Amniotic stem cell (primary cell): Measurements from ENCODE around the gene GNPAT.

Source experiments
- DNase-seq: peaks from one replicate; lab custom pipeline; 2025; lab: John Stamatoyannopoulos, UW

The GNPAT gene

DNA sequence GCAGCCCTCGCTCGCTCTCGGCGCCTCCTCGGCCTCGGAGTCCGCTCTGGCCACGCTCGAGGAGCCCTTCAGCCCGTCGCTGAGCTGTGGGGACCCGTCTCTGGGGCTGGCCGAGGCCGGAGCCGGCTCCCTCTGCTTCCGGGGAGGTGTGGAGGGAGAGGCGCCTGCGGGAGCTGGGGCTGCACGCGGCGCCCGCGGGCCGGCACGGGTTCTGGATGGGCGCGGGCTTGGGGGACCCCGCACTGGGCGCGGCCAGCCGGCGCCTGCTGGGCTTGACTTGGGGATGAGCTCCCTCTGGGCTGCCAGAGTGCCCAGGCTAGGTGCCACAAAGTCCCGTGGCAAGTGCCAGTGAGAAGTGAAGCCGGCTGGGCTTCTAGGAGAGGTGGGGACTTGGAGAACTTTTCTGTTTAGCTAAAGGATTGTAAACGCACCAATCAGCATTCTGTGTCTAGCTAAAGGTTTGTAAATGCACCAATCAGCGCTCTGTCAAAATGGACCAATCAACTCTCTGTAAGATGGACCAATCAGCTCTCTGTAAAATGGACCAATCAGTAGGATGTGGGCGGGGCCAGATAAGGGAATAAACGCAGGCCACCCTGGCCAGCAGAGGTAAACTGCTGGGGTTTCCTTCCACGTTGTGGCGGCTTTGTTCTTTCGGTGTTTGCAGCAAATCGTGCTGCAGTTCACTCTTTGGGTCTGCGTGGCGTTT is 76.4 kb downstream of the GNPAT start:
- no peak for DNase-seq

DNA sequence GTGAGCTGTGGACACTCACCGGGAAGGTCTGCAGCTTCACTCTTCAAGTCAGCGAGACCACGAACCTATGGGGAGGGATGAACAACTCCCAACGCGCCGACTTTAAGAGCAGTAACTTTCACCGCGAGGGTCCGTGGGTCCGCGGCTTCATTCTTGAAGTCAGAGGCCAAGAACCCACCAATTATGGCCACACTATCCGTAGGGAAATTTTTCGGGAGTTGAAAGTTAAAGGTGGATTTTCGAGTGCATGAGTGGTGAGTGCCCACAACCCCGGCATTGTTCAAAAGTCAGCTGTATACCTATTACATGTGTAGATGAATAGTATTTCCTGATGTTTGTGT is 77.0 kb downstream of the GNPAT start:
- no peak for DNase-seq

DNA sequence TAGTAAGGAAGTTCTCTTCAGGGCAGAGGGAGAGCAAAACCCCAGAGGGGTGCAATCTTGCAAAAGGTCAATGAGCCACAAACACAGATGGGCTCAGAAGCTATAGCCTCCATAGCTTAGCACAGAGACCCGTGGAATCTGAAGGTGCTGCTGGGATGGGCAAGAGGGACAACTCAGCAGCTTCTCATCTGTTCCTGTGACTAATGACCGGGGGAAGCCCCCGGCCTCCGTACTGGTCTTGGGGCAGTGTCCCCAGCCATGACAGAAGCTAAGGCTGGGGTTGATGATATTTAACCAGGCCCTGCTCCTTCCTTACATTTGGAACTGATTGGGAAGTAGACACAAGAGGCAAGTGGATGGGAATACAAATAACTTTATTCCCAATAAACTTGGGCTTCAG is 77.6 kb downstream of the GNPAT start:
- no peak for DNase-seq

DNA sequence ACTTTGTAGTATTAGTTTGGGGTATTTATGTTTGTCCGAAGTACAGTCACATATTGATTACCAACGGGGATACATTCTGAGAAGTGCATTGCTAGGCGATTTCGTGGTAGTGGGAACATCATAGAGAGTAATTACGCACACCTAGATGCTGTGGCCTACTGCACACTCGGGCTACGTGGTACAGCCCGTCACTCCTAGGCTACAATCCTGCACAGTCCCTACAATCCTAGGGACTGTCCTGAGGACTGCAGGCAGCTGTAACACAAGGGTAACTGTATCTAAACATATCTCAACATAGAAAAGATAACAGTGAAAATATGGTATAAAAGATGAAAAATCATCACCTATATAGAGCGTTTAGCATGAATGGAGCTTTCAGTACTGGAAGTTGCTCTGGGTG is 78.1 kb downstream of the GNPAT start:
- DNase-seq = no peak

DNA sequence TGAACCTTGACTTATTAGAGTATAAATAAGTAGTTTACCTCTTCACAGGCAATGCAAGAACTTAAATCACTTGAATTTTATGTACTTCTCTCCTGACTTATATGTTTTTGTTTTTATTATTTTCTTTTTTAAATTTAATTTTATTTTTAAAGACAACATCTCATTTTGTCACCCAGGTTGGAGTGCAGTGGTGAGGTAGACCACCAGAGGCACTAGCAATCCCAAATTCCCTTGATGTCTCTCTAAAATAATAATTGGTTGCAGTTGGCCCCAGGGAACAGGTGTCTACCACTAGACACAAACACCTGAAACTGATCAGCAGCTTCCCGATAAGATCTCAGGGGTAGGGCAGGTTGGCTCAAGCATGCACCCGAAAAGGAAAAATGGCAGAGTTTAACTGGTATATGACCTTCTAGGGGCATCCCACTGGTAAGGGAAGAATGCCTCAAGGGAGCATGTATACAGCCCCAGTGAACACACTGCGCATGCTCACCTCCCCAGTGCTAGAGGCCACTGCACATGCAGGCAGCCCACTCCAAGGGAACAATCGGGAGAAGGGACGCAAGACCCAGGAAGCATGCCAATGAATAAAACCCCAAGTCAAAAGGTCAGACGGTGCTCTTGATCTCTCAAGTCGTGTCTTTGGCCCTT is 82.0 kb downstream of the GNPAT start:
- no peak for DNase-seq

DNA sequence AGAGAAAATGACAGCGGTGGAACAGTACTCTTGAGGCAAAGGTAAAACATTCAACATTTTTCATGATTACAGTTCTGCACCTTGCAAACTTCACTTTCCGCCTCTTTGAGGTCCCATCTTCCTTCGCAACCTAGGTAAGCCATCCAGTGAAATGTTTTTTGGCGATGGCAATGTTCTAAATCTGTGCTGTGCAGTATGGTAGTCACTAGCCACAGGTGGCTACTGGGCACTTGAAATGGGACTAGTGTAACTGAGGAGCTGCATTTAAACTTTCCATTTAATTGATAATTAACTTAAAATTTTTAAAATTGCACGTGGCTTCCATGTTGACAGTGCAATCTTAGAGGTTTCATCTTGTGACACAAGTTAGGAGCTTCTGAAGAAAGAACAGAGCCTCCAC is 83.6 kb downstream of the GNPAT start:
- DNase-seq = no peak

DNA sequence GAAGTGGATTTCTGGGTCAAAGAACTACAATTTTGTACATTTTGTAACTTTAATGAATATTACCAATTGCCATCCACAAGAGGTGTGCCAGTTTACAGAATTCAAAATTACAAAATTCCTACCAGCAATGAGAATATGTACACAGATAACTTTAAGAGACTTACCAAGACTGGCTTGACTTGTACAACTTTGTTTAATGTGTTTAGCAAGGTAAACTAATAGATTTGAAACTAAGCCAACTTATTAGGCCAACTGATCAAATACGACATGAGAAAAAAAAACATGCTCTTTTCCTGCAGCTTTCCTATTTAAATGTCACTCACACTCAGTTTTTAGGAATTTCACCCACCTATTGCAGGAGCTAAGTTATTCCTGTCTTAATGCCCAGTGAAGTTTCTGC is 85.2 kb downstream of the GNPAT start:
- no peak for DNase-seq
